ENCODE measurements around the gene B4GALT6.

B4GALT6 gene

DNA sequence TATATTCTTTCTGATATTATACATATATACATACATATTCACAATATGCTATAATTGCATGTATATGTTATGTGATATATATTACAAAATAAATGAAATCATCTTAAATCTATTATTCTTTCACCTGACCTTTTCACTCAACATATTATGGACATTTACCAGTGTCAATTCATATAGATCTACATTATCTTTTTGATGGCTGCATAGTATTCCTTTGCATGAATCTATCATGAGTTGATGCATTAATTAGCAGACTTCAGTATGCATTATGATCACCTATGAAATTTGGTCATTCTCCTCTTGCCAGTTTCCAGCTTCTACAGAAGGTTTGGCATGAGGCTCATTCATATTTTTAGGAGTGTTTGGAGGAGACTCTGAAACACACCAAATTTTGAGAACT, 23.4 kb upstream of the B4GALT6 start:
- DNase-seq (ENCODE audit: low read depth) = no peak
- TF ChIP-seq, protein P1, sequence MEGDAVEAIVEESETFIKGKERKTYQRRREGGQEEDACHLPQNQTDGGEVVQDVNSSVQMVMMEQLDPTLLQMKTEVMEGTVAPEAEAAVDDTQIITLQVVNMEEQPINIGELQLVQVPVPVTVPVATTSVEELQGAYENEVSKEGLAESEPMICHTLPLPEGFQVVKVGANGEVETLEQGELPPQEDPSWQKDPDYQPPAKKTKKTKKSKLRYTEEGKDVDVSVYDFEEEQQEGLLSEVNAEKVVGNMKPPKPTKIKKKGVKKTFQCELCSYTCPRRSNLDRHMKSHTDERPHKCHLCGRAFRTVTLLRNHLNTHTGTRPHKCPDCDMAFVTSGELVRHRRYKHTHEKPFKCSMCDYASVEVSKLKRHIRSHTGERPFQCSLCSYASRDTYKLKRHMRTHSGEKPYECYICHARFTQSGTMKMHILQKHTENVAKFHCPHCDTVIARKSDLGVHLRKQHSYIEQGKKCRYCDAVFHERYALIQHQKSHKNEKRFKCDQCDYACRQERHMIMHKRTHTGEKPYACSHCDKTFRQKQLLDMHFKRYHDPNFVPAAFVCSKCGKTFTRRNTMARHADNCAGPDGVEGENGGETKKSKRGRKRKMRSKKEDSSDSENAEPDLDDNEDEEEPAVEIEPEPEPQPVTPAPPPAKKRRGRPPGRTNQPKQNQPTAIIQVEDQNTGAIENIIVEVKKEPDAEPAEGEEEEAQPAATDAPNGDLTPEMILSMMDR (IDR thresholded peaks at IDR 0.05; ENCODE audit: low read depth, low read length, missing control alignments) = no peak
- H3K4me3 ChIP-seq (ENCODE audit: low read depth, low read length) = no peak overlapping the region

DNA sequence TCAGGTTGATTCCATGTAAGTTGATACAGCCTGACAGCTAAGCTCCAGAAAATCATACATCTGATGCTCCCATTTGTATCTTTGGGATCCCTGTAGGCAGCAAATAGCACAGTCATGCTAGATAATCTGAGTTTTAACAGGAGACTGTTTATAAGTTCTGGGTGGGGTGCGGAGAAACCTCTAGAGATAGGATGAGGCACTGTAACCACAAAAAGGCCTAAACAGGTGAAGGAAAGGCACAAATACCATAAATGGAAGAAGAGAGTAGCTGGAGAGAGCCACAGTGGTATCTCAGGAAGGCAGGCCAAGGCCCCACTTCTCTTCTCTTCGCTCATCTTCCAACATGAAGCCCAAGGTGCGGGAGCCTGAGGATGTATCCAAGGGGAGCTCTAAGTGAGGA, 18.1 kb upstream of the B4GALT6 start:
- no peak overlapping the region for H3K4me3 ChIP-seq (ENCODE audit: low read depth, low read length)
- no peak for DNase-seq (ENCODE audit: low read depth)
- TF ChIP-seq, protein P1 (IDR thresholded peaks at IDR 0.05; ENCODE audit: low read depth, low read length, missing control alignments) = no peak

- no peak overlapping the region for H3K4me3 ChIP-seq (ENCODE audit: low read depth, low read length)
- TF ChIP-seq, protein P1 (IDR thresholded peaks at IDR 0.05; ENCODE audit: low read depth, low read length, missing control alignments) = no peak
- DNase-seq (ENCODE audit: low read depth) = no peak
These were observed 17.4 kb upstream of the B4GALT6 start for GRCh38 chr18:31701744-31702143.

DNA sequence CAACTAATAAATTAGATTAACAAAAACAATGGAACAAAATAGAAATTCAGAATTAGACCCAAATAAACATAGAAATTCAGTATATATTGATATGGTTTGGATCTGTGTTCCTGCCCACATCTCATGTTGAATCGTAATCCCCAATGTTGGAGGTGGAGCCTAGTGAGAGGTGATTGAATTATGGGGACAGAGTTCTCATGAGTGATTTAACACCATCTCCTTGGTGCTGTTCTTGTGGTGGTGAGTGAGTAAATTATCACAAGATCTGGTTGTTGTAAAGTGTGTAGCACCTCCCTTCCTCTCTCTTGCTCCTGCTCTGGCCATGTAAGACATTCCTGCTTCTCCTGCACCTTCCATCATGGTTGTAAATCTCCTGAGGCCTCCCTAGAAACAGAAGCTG, 16.6 kb upstream of the B4GALT6 start:
- DNase-seq (ENCODE audit: low read depth) = no peak
- TF ChIP-seq, protein P1 (IDR thresholded peaks at IDR 0.05; ENCODE audit: low read depth, low read length, missing control alignments) = no peak
- no peak overlapping the region for H3K4me3 ChIP-seq (ENCODE audit: low read depth, low read length)

DNA sequence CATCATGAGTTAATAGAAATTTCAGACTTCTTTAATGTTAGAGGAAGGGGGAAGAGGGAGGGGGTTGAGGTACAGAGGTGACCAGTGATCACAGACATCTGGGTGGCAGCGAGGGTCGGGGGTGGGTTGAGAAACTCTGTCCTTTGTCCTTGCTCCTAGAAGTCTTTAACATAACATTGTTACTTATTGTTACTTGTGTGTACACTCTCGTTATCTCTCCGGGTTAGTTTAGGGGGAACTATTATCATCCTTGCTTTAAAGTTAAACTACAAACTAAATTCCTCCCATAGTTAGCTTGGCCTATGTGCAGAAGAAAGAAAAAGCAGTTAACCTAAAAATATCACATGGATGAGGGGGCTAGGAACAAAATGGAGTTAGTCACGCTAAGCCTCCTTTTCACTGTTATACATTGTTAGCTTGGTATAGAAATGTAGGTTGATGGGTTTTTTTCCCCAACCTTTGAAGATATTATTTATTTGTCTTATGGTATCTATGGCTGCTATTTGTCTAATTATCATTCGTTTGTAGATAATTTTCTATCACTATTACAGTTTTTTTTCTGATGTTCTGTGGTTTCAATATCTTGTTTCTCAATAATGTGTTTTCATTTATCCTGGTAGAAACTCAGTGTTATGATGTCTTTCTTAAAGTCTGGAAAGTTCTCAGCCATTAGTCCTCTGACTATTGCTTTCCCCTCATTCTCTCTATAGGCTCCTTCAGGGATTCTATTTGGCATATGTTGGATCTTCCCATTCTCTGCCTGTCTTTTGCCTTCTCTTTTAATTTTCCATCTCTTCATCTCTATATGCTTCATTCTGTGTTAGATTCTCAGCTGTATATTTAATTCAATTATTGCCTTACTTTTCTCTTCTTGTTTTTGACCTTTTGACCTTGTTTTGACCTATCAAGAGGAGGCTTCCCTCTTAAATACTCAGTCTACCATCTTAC, 13.2 kb upstream of the B4GALT6 start:
- TF ChIP-seq, protein P1 (IDR thresholded peaks at IDR 0.05; ENCODE audit: low read depth, low read length, missing control alignments) = no peak
- no peak overlapping the region for H3K4me3 ChIP-seq (ENCODE audit: low read depth, low read length)
- no peak for DNase-seq (ENCODE audit: low read depth)

- H3K4me3 ChIP-seq (ENCODE audit: low read depth, low read length) = no peak overlapping the region
- TF ChIP-seq, protein P1 (IDR thresholded peaks at IDR 0.05; ENCODE audit: low read depth, low read length, missing control alignments) = no peak
- no peak for DNase-seq (ENCODE audit: low read depth)
These were observed 11.6 kb upstream of the B4GALT6 start for GRCh38 chr18:31695989-31696388.

- no peak for DNase-seq (ENCODE audit: low read depth)
- TF ChIP-seq, protein P1 (IDR thresholded peaks at IDR 0.05; ENCODE audit: low read depth, low read length, missing control alignments) = no peak
- no peak overlapping the region for H3K4me3 ChIP-seq (ENCODE audit: low read depth, low read length)
These were observed 9.9 kb upstream of the B4GALT6 start for GRCh38 chr18:31694297-31694696.

Measured in GM12864 (cell line).